ENCODE measurements around the gene TEAD4.

Gene TEAD4

GRCh38 chr12:2959192-2959504 lies at the start of gene TEAD4:
Gene TEAD4 (plus strand): TSS chr12:2959397.
- peaks cover 37% of the 10 kb centered on the region for H3K27me3 Mint-ChIP-seq
- no peak within 1 kb of the TSS for H3K27ac Mint-ChIP-seq
- H3K4me3 Mint-ChIP-seq, result peak within 1 kb of the TSS; percentile 57
- H3K9me3 Mint-ChIP-seq, result no peaks in the 10 kb centered on the region
- H3K4me1 Mint-ChIP-seq, result peaks cover 18% of the 10 kb centered on the region
- H3K36me3 Mint-ChIP-seq, result no peaks in the 10 kb centered on the region

GRCh38 chr12:2912216-2912575 lies 47.0 kb upstream of the TEAD4 start:
- H3K27me3 Mint-ChIP-seq, result no peaks in the 10 kb centered on the region
- H3K27ac Mint-ChIP-seq, result no peak overlapping the region
- no peak overlapping the region for H3K4me3 Mint-ChIP-seq
- H3K9me3 Mint-ChIP-seq, result no peaks in the 10 kb centered on the region
- H3K36me3 Mint-ChIP-seq, result peaks cover 6% of the 10 kb centered on the region
- H3K4me1 Mint-ChIP-seq, result no peaks in the 10 kb centered on the region

GRCh38 chr12:2919249-2919648 lies 39.9 kb upstream of the TEAD4 start:
- H3K4me3 Mint-ChIP-seq, result no peak overlapping the region
- no peaks in the 10 kb centered on the region for H3K27me3 Mint-ChIP-seq
- H3K27ac Mint-ChIP-seq, result no peak overlapping the region
- H3K36me3 Mint-ChIP-seq, result peaks cover 14% of the 10 kb centered on the region
- no peaks in the 10 kb centered on the region for H3K9me3 Mint-ChIP-seq
- H3K4me1 Mint-ChIP-seq, result no peaks in the 10 kb centered on the region

DNA sequence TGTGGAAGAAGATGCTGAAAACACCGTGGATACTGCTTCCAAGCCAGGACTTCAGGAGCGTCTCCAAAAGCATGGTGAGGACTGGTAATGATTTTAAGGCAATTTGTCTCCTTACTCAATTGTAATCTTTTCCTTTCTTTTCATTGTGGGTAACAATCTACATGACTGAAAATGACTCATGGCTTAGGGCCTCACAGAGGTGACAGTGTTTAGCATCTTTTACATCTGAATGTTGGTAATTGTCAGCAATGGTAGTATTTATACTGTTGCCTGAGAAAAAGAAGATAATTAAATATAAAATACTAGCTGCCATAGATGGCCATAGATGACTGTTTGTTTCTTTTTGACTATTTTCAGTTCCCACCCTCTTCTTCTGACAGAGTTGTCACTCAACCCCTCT lies 36.9 kb upstream of the TEAD4 start:
- H3K9me3 Mint-ChIP-seq, result no peaks in the 10 kb centered on the region
- no peaks in the 10 kb centered on the region for H3K4me1 Mint-ChIP-seq
- peaks cover 16% of the 10 kb centered on the region for H3K36me3 Mint-ChIP-seq
- no peak overlapping the region for H3K4me3 Mint-ChIP-seq
- H3K27me3 Mint-ChIP-seq, result no peaks in the 10 kb centered on the region
- H3K27ac Mint-ChIP-seq, result no peak overlapping the region

DNA sequence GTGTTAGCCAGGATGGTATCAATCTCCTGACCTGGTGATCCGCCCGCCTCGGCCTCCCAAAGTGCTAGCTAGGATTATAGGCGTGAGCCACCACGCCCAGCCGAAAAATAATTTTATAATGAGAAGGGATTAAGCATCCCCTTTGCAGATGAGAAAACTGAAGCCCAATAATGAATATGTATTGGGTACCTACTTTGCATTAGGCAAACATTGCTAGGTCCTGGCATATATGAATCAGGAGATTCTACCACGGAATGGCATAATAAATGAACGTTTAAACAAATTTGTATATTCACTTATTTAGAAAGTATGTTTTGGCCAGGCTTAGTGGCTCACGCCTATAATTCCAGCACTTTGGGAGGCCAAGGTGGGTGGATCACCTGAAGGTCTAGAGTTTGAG lies 36.1 kb upstream of the TEAD4 start:
- H3K27ac Mint-ChIP-seq, result no peak overlapping the region
- no peaks in the 10 kb centered on the region for H3K9me3 Mint-ChIP-seq
- peaks cover 16% of the 10 kb centered on the region for H3K36me3 Mint-ChIP-seq

GRCh38 chr12:2924019-2924418 lies 35.2 kb upstream of the TEAD4 start:
- Mint-ChIP-seq H3K9me3 (no peaks in the 10 kb centered on the region), H3K4me1 (no peaks in the 10 kb centered on the region), H3K27ac (no peak overlapping the region), H3K27me3 (no peaks in the 10 kb centered on the region), H3K4me3 (no peak overlapping the region), H3K36me3 (peaks cover 16% of the 10 kb centered on the region)

More for the DNA sequence above, 36.1 kb upstream of the TEAD4 start:
- Mint-ChIP-seq H3K4me3 (no peak overlapping the region), H3K4me1 (no peaks in the 10 kb centered on the region), H3K27me3 (no peaks in the 10 kb centered on the region)

DNA sequence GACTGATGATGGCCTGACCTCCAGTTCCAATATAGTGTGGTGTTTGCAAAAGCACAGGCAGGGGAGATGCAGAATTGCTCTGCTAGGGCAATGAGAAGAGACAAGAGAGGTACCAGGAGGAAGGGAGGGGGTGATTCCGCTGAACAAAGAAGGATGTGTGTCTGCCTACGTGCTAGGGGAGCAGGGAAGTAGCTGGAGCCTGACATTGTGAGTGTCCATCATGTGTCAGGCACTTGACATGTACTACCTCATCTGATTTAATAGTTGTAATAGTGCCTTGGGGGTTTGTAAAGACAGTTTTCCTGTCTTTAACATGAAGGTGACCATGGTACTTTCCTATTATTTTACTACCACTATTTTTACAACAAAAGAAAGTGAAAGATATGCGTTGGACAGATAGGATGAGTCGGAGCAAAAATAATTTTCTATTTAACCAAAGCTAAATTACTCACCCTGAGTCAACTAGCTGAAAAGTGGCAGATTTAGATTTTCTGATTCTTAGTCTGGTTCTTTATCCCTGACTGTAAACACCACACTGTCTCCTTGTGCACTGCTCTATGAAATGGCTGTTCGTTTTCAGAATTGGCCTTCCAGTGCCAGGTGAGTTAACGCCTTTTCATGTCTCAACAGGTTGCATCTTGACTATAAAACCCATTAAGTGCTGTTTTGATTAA lies 33.7 kb upstream of the TEAD4 start:
- peaks cover 14% of the 10 kb centered on the region for H3K36me3 Mint-ChIP-seq

DNA sequence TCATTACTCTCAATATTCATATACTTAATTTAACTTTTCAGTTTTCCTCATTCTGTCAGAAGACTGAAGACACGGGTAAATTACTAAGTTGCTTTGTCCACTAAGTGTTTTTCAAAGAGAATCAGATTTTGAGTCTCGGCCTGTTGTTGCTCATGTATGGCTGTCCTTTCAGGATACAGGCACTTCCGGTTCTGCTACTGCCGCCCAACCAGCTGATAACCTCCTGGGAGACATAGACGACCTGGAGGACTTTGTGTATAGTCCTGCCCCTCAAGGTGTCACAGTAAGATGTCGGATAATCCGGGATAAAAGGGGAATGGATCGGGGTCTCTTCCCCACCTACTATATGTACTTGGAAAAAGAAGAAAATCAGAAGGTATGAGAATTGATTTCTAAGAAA lies 28.3 kb upstream of the TEAD4 start:
- H3K9me3 Mint-ChIP-seq, result no peaks in the 10 kb centered on the region
- H3K27ac Mint-ChIP-seq, result no peak overlapping the region
- H3K36me3 Mint-ChIP-seq, result peaks cover 11% of the 10 kb centered on the region
- no peaks in the 10 kb centered on the region for H3K27me3 Mint-ChIP-seq
- no peak overlapping the region for H3K4me3 Mint-ChIP-seq
- H3K4me1 Mint-ChIP-seq, result no peaks in the 10 kb centered on the region

More for the DNA sequence above, 33.7 kb upstream of the TEAD4 start:
- Mint-ChIP-seq H3K9me3 (no peaks in the 10 kb centered on the region), H3K4me3 (no peak overlapping the region), H3K4me1 (no peaks in the 10 kb centered on the region), H3K27ac (no peak overlapping the region), H3K27me3 (no peaks in the 10 kb centered on the region)

GRCh38 chr12:2933586-2933985 lies 25.6 kb upstream of the TEAD4 start:
- H3K27ac Mint-ChIP-seq, result no peak overlapping the region
- H3K9me3 Mint-ChIP-seq, result no peaks in the 10 kb centered on the region
- H3K4me3 Mint-ChIP-seq, result no peak overlapping the region
- no peaks in the 10 kb centered on the region for H3K27me3 Mint-ChIP-seq
- H3K4me1 Mint-ChIP-seq, result no peaks in the 10 kb centered on the region
- peaks cover 11% of the 10 kb centered on the region for H3K36me3 Mint-ChIP-seq

GRCh38 chr12:2934371-2934770 lies 24.8 kb upstream of the TEAD4 start:
- no peaks in the 10 kb centered on the region for H3K4me1 Mint-ChIP-seq
- no peaks in the 10 kb centered on the region for H3K9me3 Mint-ChIP-seq
- H3K27me3 Mint-ChIP-seq, result no peaks in the 10 kb centered on the region
- H3K27ac Mint-ChIP-seq, result no peak overlapping the region
- H3K4me3 Mint-ChIP-seq, result no peak overlapping the region
- H3K36me3 Mint-ChIP-seq, result peaks cover 11% of the 10 kb centered on the region

DNA sequence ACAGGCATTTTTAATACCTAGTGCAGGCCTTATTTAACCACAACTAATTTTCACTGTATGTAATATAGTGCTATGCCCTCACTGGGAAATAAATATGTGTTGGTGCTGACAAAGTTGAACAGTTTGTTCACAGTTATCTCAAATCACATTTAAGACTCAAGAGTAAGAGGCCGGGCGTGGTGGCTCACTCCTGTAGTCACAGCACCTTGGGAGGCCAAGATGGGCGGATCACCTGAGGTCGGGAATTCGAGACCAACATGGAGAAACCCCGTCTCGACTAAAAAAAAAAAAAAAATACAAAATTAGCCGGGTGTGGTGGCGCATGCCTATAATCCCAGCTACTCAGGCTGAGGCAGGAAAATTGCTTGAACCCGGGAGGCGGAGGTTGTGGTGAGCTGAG lies 22.9 kb upstream of the TEAD4 start:
- Mint-ChIP-seq H3K27me3 (no peaks in the 10 kb centered on the region), H3K36me3 (peaks cover 8% of the 10 kb centered on the region), H3K9me3 (no peaks in the 10 kb centered on the region), H3K4me3 (no peak overlapping the region), H3K27ac (no peak overlapping the region), H3K4me1 (no peaks in the 10 kb centered on the region)

DNA sequence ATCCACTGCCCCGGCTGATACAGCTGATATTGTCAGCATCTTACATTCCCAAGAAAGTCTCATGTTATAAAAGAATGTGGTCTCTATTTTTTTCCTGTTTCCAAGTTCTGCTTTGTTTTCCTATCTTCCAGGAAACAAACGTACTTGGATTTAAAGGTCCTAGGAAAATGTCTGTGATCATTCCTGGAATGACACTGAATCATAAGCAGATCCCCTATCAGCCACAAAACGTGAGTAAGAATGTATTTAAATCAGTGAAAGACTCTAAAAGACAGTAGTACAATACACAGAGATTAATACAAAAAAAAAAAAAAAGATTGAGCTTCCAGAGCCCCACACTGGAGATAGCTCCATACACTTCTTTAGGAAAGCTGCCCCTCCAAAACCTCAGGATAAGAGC lies 21.7 kb upstream of the TEAD4 start:
- H3K4me1 Mint-ChIP-seq, result no peaks in the 10 kb centered on the region
- H3K27ac Mint-ChIP-seq, result no peak overlapping the region
- H3K4me3 Mint-ChIP-seq, result no peak overlapping the region
- H3K27me3 Mint-ChIP-seq, result no peaks in the 10 kb centered on the region
- H3K9me3 Mint-ChIP-seq, result no peaks in the 10 kb centered on the region
- H3K36me3 Mint-ChIP-seq, result peaks cover 8% of the 10 kb centered on the region

DNA sequence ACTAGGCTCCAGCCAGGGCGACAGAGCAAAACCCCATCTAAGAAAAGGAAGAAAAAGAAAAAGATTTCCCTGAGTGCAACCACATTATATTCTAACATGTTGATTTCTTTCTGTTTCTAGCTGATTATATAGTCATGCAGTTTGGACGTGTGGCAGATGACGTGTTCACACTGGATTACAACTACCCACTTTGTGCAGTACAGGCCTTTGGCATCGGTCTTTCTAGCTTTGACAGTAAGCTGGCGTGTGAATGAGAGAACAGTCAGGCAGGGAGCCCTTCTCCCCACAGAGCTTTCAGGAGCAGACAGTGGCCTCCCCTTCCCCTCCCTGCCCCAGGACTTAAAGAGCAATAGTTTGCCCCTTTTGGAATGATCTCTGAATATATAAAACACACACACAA lies 20.0 kb upstream of the TEAD4 start:
- Mint-ChIP-seq H3K27ac (no peak overlapping the region), H3K36me3 (peaks cover 8% of the 10 kb centered on the region), H3K4me3 (no peak overlapping the region), H3K9me3 (no peaks in the 10 kb centered on the region), H3K4me1 (no peaks in the 10 kb centered on the region), H3K27me3 (no peaks in the 10 kb centered on the region)

GRCh38 chr12:2940564-2940963 lies 18.6 kb upstream of the TEAD4 start:
- H3K27ac Mint-ChIP-seq, result no peak overlapping the region
- H3K4me3 Mint-ChIP-seq, result no peak overlapping the region
- H3K27me3 Mint-ChIP-seq, result no peaks in the 10 kb centered on the region
- H3K4me1 Mint-ChIP-seq, result no peaks in the 10 kb centered on the region
- no peaks in the 10 kb centered on the region for H3K9me3 Mint-ChIP-seq
- H3K36me3 Mint-ChIP-seq, result peaks cover 3% of the 10 kb centered on the region

GRCh38 chr12:2941524-2941923 lies 17.7 kb upstream of the TEAD4 start:
- peaks cover 3% of the 10 kb centered on the region for H3K36me3 Mint-ChIP-seq
- H3K27me3 Mint-ChIP-seq, result no peaks in the 10 kb centered on the region
- no peaks in the 10 kb centered on the region for H3K9me3 Mint-ChIP-seq
- no peak overlapping the region for H3K4me3 Mint-ChIP-seq
- no peaks in the 10 kb centered on the region for H3K4me1 Mint-ChIP-seq
- H3K27ac Mint-ChIP-seq, result no peak overlapping the region

- Mint-ChIP-seq H3K27me3 (no peaks in the 10 kb centered on the region), H3K4me1 (no peaks in the 10 kb centered on the region), H3K36me3 (no peaks in the 10 kb centered on the region), H3K27ac (no peak overlapping the region), H3K4me3 (no peak overlapping the region), H3K9me3 (no peaks in the 10 kb centered on the region)
Observed at GRCh38 chr12:2944401-2945047, 14.7 kb upstream of the TEAD4 start.

GRCh38 chr12:2949411-2949810 lies 9.8 kb upstream of the TEAD4 start:
- H3K27ac Mint-ChIP-seq, result no peak overlapping the region
- H3K4me1 Mint-ChIP-seq, result no peaks in the 10 kb centered on the region
- H3K36me3 Mint-ChIP-seq, result no peaks in the 10 kb centered on the region
- H3K27me3 Mint-ChIP-seq, result no peaks in the 10 kb centered on the region
- no peak overlapping the region for H3K4me3 Mint-ChIP-seq
- H3K9me3 Mint-ChIP-seq, result no peaks in the 10 kb centered on the region
